Measurements from ENCODE around the gene TMEM170A.
"Not testable (repeated sequence)": the region's sequence is repeated elsewhere in the genome, so short reads cannot be mapped to it uniquely, and the experiment has no call there.

The TMEM170A gene

DNA sequence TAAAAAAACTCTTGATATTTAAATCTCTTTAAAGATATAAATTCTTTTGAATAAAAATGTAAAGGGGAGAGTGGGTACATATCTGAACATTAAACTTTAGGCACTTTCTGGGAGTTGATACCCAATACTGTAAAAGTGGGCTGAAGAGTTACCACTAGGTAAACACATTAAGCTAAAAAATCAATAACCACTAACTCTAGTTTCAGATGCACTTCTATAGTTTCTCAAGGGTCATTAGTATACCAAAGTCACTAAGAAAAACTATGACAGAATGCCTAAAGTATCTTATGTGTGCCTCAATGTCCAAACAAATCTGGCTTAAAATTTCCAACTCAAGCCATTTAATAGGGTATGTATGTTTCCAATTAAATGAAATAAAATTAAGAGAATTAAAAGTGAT is 18.1 kb downstream of the TMEM170A start:
- DNase-seq, result no peak

DNA sequence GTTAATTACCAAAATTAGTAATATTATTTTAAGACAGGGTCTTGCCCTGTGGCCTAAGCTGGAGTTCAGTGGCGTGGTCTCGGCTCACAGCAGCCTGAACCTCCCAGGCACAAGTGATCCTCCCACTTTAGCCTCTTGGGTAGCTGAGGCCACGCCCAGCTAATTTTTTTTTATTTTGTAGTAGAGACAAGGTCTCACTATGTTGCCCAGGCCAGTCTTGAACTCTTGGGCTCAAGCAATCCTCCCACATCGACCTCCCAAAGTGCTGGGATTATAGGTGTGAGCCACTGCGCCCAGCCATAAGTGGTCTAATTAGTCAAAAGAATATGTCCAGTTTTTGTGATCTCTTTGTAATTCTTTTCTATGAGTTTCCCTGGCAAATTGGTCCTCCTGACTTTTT is 19.2 kb downstream of the TMEM170A start:
- no peak for DNase-seq

DNA sequence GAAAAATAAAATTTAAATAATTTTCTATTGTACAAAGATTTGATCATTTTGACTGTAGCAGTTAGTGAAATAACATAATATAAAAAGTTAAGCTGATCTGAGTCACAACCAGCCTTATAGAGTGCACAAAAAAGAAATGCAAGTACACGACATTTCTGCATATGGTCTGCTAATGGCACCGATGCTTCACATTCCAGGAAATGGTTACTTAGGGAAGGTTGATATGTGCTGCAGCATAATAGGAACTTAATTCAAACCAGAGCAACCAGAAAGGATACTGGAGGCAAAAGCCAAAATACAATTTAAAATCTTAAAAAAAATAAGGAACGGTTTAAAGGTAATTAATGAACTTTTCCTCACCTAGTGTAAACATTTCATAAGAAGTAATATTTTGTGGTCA is 21.2 kb downstream of the TMEM170A start:
- no peak for DNase-seq

- peak; percentile 21 for DNase-seq
Measured at GRCh38 chr16:75433732-75434413, 30.6 kb downstream of the TMEM170A start.

DNA sequence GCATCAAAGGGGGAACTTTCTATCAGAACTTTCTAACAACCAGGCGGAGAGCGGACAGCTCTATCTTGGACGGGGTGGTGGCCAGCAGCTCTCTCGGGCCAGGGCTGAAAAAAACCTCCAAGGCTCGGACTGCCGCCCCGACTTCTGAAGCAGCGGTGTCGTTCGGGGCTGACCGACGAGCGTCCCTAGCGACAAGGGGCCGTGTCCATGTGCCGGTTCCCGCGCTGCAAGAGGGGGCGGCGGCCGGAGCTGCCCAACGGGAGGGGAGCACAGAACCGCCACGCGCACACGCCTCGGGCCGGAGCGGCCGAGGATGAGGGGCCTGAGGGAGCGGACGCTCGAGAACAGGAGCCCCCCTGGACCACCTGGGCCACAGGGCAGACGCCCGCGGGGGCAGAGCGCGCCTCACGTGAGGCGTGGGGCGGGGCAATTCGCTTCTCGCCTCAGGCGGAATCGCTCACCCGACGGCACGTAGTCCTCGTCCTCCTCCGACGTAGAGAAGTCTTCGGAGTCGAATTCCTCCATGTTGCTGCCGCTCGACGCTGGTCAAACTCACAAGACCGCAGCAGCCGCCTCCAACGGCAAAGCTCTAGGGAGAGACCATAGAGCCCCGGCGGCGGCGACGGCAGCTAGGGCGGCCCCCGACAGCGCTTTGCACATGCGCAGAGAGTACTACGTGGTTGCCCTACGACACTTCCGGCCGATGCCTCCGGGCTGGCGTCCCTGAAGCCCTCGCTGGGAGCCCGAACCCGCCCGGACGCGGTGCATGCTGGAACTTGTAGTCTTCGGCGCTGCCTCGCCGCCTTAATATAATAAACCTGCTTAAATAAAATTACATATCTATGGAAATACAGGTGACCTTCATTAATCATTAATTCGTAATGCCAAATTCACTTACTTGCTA is 31.4 kb downstream of the TMEM170A start, which contains the start of gene CFDP1:
Gene CFDP1 (minus strand): TSS at position 676 of the 904 bp plus-strand sequence. CDS start 151 bp downstream, at position 525.
- peak; percentile 96 for DNase-seq

DNA sequence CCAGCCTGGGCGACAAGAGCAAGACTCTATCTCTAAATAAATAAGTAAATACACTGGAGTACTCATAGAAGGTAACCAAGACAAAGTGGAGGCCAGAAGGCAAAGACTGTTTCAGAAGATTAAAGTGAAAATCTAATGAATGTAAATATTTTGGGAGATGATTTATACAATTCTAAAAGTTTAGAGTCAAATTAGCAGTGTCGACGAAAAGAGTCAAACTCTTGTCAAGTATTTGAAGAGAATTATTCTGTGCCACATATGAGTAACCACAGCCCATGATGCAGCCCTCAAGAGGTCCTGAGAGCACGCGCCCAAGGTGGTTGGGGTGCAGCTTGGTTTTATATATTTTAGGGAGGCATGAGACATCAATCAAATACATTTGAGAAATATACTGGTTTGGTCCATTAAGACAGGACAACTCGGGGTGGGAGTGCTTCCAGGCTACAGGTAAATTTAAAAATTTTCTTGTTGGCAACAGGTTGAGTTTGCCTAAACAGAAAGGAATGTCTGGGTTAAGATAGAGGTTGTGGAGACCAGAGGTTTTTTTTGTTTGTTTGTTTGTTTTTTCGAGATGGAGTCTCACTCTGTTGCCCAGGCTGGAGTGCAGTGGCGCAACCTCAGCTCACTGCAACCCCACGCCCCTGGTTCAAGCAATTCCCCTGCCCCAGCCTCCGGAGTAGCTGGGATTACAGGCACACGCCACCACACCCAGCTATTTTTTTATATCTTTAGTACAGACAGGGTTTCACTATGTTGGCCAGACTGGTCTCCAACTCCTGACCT is 34.7 kb downstream of the TMEM170A start:
- DNase-seq, result no peak

DNA sequence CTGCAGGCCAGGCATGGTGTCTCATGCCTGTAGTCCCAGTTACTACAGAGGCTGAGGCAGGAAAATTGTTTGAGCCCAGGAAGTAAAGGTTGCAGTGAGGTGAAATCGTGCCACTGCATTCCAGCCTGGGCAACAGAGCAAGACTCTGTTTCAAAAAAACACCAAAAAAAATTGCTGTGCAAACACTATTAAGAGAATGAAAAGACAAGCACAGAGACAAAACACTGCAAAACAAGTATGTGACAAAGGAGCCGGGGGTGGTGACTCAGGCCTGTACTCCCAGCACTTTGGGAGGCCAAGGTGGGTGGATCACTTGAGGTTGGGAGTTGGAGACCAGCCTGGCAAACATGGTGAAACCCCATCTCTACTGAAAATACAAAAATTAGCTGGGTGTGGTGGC is 38.0 kb downstream of the TMEM170A start:
- not testable (repeated sequence) for DNase-seq

- not testable (repeated sequence) for DNase-seq
Measured at GRCh38 chr16:75424105-75424762, 40.3 kb downstream of the TMEM170A start.

- DNase-seq, result no peak
Measured at GRCh38 chr16:75423723-75424104, 40.8 kb downstream of the TMEM170A start.

DNA sequence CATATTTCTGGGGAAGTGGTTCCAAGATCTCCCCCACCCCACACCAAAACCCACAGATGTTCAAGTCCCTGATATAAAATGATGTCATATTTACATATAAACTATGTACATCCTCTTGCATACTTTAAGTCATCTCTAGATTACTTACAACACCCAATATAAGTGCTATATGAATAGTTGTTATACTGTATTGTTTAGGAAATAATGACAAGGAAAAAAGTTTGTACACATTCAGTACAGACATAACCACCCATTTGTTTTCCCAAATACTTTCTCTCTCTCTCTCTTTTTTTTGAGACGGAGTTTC is 42.7 kb downstream of the TMEM170A start:
- no peak for DNase-seq

- peak; percentile 60 for DNase-seq
Measured at GRCh38 chr16:75420987-75421819, 43.3 kb downstream of the TMEM170A start.

- no peak for DNase-seq
Measured at GRCh38 chr16:75416904-75417565, 47.5 kb downstream of the TMEM170A start.

DNA sequence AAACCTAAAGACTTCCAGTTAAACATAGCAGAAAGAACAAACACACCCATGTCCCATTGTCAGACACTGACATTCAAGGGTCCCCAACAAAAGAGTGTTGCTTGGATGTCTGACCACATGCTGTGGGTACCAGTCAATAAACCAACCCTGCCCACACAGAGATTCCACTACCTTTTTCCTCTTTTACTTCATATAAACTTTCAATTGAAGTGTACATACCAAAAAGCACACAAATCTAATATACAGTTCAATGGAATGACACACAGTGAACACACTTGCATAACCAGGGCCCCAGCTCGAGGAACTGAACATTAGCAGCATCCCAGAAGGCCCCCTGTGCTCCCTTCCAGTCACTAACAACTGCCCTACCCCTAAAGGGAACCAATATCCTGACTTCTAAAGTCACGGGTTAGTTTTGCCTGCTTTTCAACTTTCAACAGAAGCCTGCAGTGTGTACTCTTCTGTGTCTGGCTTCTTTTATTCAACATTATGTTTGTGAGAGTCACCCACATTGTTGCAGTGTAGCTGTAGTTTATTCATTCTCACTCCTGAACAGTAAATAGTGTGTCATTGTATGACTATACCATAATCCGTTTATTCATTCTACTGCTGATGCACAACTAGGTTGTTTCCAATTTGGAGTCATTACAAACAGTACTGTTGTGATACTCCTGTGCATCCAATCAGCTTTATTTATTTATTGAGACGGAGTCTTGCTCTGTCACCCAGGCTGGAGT is 49.2 kb downstream of the TMEM170A start:
- DNase-seq, result no peak

- no peak for DNase-seq
Measured at GRCh38 chr16:75413951-75414350, 50.5 kb downstream of the TMEM170A start.

DNA sequence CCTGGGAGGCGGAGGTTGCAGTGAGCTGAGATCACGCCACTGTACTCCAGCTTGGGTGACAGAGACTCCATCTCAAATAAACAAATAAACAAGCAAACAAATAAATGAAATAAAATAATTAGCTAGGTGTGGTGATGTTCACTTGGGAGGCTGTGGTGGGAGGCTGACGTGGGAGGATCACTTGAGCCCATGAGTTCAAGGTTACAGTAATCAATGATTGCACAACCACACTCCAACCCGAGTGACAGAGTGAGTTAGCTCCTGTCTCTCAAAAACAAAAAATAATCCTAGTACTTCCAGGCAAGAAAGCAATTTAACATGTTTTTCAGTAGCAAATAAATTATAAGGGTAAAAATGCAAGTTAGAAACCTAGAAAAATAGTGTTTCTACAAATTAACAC is 57.5 kb downstream of the TMEM170A start:
- no peak for DNase-seq

- DNase-seq, result no peak
Measured at GRCh38 chr16:75402821-75403475, 61.5 kb downstream of the TMEM170A start.

GRCh38 chr16:75402159-75402820 is 62.2 kb downstream of the TMEM170A start:
- DNase-seq, result no peak

DNA sequence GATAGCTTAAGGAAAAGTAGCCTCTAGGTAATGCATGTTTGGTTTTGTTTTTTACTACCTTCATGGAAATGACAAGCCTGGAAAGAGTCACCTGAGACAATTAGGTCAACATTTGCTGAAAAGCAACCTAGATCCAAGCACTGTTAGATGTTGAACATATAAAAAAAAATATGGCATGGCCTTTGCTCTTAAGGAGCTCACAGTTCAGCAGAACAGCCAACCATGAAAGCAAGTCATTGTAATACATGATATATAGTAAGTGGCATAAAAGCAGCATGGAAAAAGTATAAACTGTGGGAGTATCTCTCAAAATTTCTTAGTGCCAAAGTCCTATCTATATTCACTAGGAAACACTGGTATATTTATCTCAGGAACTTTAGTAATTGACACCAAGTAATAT is 62.8 kb downstream of the TMEM170A start:
- no peak for DNase-seq

DNA sequence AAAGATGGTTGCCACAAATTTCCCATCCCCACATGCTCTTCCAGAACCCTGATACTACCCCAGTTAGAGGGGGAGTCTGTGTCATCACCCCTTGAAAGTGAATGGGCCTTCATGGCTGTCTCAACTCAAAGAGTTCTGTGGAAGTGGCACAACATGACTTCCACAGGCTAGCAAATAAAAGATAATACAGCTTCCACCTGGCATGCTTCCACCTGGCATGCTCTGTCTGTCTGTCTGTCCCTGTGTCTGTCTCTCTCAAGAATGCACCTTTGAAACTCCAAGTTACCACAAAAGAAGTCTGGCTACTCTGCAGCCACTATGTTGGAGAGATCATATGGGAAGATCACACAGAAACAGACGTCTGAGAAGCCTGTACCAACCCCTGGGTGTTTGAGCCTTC is 66.2 kb downstream of the TMEM170A start:
- no peak for DNase-seq

GRCh38 chr16:75394941-75395340 is 69.5 kb downstream of the TMEM170A start:
- no peak for DNase-seq
